HS-27A (cell line): ENCODE data around the gene IFNA10.
"Not testable (repeated sequence)": the region's sequence is repeated elsewhere in the genome, so short reads cannot be mapped to it uniquely, and the experiment has no call there.

ENCODE experiments used
- DNase-seq: peaks from one replicate; pipeline ENCODE4 v3.0.0-alpha.2; 2012; ENCODE audit warnings: low read depth, missing footprints

IFNA10 gene

GRCh38 chr9:21207043-21207442, at the start of gene IFNA10:
Gene IFNA10 (minus strand): TSS chr9:21207143. CDS start chr9:21207097, 46 bp downstream.
- DNase-seq: not testable (repeated sequence)

GRCh38 chr9:21255538-21256212, 48.7 kb upstream of the IFNA10 start:
- no peak for DNase-seq

- no peak for DNase-seq
Observed at GRCh38 chr9:21252721-21253547, 46.0 kb upstream of the IFNA10 start.

- DNase-seq: no peak
Observed at GRCh38 chr9:21251638-21252037, 44.7 kb upstream of the IFNA10 start.

GRCh38 chr9:21251190-21251589, 44.2 kb upstream of the IFNA10 start:
- no peak for DNase-seq

- DNase-seq: no peak
Observed at GRCh38 chr9:21244836-21245235, 37.9 kb upstream of the IFNA10 start.

- no peak for DNase-seq
Observed at GRCh38 chr9:21239911-21240310, 33.0 kb upstream of the IFNA10 start, which contains the start of gene IFNA14. Gene IFNA14 (minus strand): TSS chr9:21240005. CDS start chr9:21239935, 70 bp downstream.

GRCh38 chr9:21236360-21236714, 29.4 kb upstream of the IFNA10 start:
- not testable (repeated sequence) for DNase-seq

GRCh38 chr9:21235468-21236359, 28.8 kb upstream of the IFNA10 start:
- peak; percentile 1 for DNase-seq

- no peak for DNase-seq
Observed at GRCh38 chr9:21234153-21234687, 27.3 kb upstream of the IFNA10 start.

GRCh38 chr9:21233258-21233657, 26.3 kb upstream of the IFNA10 start:
- no peak for DNase-seq

GRCh38 chr9:21228122-21228521, 21.2 kb upstream of the IFNA10 start, which contains the start of gene IFNA17:
Gene IFNA17 (minus strand): TSS chr9:21228222. CDS start chr9:21228173, 49 bp downstream.
- DNase-seq: no peak

- DNase-seq: not testable (repeated sequence)
Observed at GRCh38 chr9:21217211-21217610, 10.3 kb upstream of the IFNA10 start, which contains the start of gene IFNA16. Gene IFNA16 (minus strand): TSS chr9:21217311. CDS start chr9:21217305, 6 bp downstream.

GRCh38 chr9:21213411-21214326, 6.7 kb upstream of the IFNA10 start:
- DNase-seq: not testable (repeated sequence)

- not testable (repeated sequence) for DNase-seq
Observed at GRCh38 chr9:21212160-21212559, 5.2 kb upstream of the IFNA10 start.

- not testable (repeated sequence) for DNase-seq
Observed at GRCh38 chr9:21210782-21211181, 3.8 kb upstream of the IFNA10 start.

GRCh38 chr9:21210311-21210710, 3.4 kb upstream of the IFNA10 start:
- DNase-seq: no peak

- no peak for DNase-seq
Observed at GRCh38 chr9:21205204-21205603, 1.7 kb downstream of the IFNA10 start.

- DNase-seq: not testable (repeated sequence)
Observed at GRCh38 chr9:21202105-21202504, 4.8 kb downstream of the IFNA10 start, which contains the start of gene IFNA7. Gene IFNA7 (minus strand): TSS chr9:21202205. CDS start chr9:21202165, 40 bp downstream.
